ENCODE data around the gene MINDY4. TPM values are rescaled to one million over a fixed set of nuclear protein-coding genes. Genes with fewer than 3 reads are reported as not detected.
"Not testable (repeated sequence)": the region's sequence is repeated elsewhere in the genome, so short reads cannot be mapped to it uniquely, and the experiment has no call there.

MINDY4 gene
- total RNA-seq, 3 donors from 2014 or later (not counting 1 experiment from before 2014, with no cell fraction given) = 1.1 to 1.7 (median 1.1) TPM

GRCh38 chr7:30807941-30808340 is 36.7 kb downstream of the MINDY4 start:
- H3K4me3 Mint-ChIP-seq; H3K9me3 Mint-ChIP-seq; H3K4me3 ChIP-seq (ENCODE audit: low read length); H3K27me3 ChIP-seq (ENCODE audit: control insufficient read depth, insufficient read depth, low read length); H3K4me1 ChIP-seq (ENCODE audit: control insufficient read depth, insufficient read depth, low read length); intact Hi-C loops (cut with micrococcal nuclease); H3K27ac Mint-ChIP-seq; H3K27ac ChIP-seq (ENCODE audit: low read length); H3K4me1 Mint-ChIP-seq; H3K36me3 ChIP-seq (ENCODE audit: control insufficient read depth, insufficient read depth, low read length); DNase-seq; H3K27me3 Mint-ChIP-seq (ENCODE audit: low read depth in 2 of 2); ATAC-seq; H3K9me3 ChIP-seq (ENCODE audit: control insufficient read depth, insufficient read depth, low read length); H3K36me3 Mint-ChIP-seq: not testable (repeated sequence)
- 96% methylated on average over 13 of the region's 13 CpGs for WGBS (ENCODE audit: insufficient coverage)

GRCh38 chr7:30810986-30811385 is 39.8 kb downstream of the MINDY4 start:
- Mint-ChIP-seq H3K9me3 (no peaks in the 10 kb centered on the region), H3K36me3 (no peaks in the 10 kb centered on the region), H3K27me3 (ENCODE audit: low read depth in 2 of 2) (no peaks in the 10 kb centered on the region), H3K27ac (no peak overlapping the region), H3K4me1 (no peaks in the 10 kb centered on the region), H3K4me3 (no peak overlapping the region)
- WGBS (ENCODE audit: insufficient coverage) = 94% methylated on average over 3 of the region's 5 CpGs
- intact Hi-C loops (cut with micrococcal nuclease) = no loop called here
- ATAC-seq (no peak), DNase-seq (no peak)
- no peak overlapping the region for H3K4me3 ChIP-seq (ENCODE audit: low read length)
- H3K4me1 ChIP-seq (ENCODE audit: control insufficient read depth, insufficient read depth, low read length) = no peaks in the 10 kb centered on the region
- H3K27ac ChIP-seq (ENCODE audit: low read length) = no peak overlapping the region
- no peaks in the 10 kb centered on the region for H3K27me3 ChIP-seq (ENCODE audit: control insufficient read depth, insufficient read depth, low read length)
- no peak for TF ChIP-seq CTCF (IDR thresholded peaks at IDR 0.05)
- H3K36me3 ChIP-seq (ENCODE audit: control insufficient read depth, insufficient read depth, low read length) = no peaks in the 10 kb centered on the region
- H3K9me3 ChIP-seq (ENCODE audit: control insufficient read depth, insufficient read depth, low read length) = no peaks in the 10 kb centered on the region

- Histone ChIP-seq H3K9me3 (ENCODE audit: control insufficient read depth, insufficient read depth, low read length) (no peaks in the 10 kb centered on the region), H3K4me1 (ENCODE audit: control insufficient read depth, insufficient read depth, low read length) (no peaks in the 10 kb centered on the region), H3K27me3 (ENCODE audit: control insufficient read depth, insufficient read depth, low read length) (no peaks in the 10 kb centered on the region), H3K4me3 (ENCODE audit: low read length) (no peak overlapping the region), H3K36me3 (ENCODE audit: control insufficient read depth, insufficient read depth, low read length) (no peaks in the 10 kb centered on the region), H3K27ac (ENCODE audit: low read length) (no peak overlapping the region)
- DNase-seq = no peak
- 91% methylated on average over 6 of the region's 6 CpGs for WGBS (ENCODE audit: insufficient coverage)
- H3K36me3 Mint-ChIP-seq = no peaks in the 10 kb centered on the region
- H3K27me3 Mint-ChIP-seq (ENCODE audit: low read depth in 2 of 2) = no peaks in the 10 kb centered on the region
- ATAC-seq = no peak
- intact Hi-C loops (cut with micrococcal nuclease) = no loop called here
- TF ChIP-seq CTCF (IDR thresholded peaks at IDR 0.05) = no peak
- no peaks in the 10 kb centered on the region for H3K4me1 Mint-ChIP-seq
- H3K27ac Mint-ChIP-seq = no peak overlapping the region
- no peaks in the 10 kb centered on the region for H3K9me3 Mint-ChIP-seq
- no peak overlapping the region for H3K4me3 Mint-ChIP-seq
Observed at GRCh38 chr7:30812676-30813075, 41.5 kb downstream of the MINDY4 start.

GRCh38 chr7:30813466-30813865 is 42.2 kb downstream of the MINDY4 start:
- Mint-ChIP-seq H3K36me3 (no peaks in the 10 kb centered on the region), H3K27me3 (ENCODE audit: low read depth in 2 of 2) (no peaks in the 10 kb centered on the region), H3K9me3 (no peaks in the 10 kb centered on the region), H3K4me1 (no peaks in the 10 kb centered on the region), H3K27ac (no peak overlapping the region), H3K4me3 (no peak overlapping the region)
- no peak overlapping the region for H3K27ac ChIP-seq (ENCODE audit: low read length)
- DNase-seq (no peak), ATAC-seq (no peak)
- no peak overlapping the region for H3K4me3 ChIP-seq (ENCODE audit: low read length)
- no peaks in the 10 kb centered on the region for H3K9me3 ChIP-seq (ENCODE audit: control insufficient read depth, insufficient read depth, low read length)
- no peak for TF ChIP-seq CTCF (IDR thresholded peaks at IDR 0.05)
- no peaks in the 10 kb centered on the region for H3K27me3 ChIP-seq (ENCODE audit: control insufficient read depth, insufficient read depth, low read length)
- no peaks in the 10 kb centered on the region for H3K36me3 ChIP-seq (ENCODE audit: control insufficient read depth, insufficient read depth, low read length)
- no peaks in the 10 kb centered on the region for H3K4me1 ChIP-seq (ENCODE audit: control insufficient read depth, insufficient read depth, low read length)
- intact Hi-C loops (cut with micrococcal nuclease) = no loop called here
- WGBS (ENCODE audit: insufficient coverage) = 79% methylated on average over 4 of the region's 4 CpGs
